GM18858 (cell line): ENCODE results near the gene GSK3A.

Experiments used
- ATAC-seq: cut with Tn5 transposase; IDR thresholded peaks from one replicate; pipeline ENCODE4 v1.9.1; 2021; ENCODE audit not compliant: unreplicated experiment

Gene GSK3A

GRCh38 chr19:42249769-42250168 is 7.4 kb upstream of the GSK3A start:
- no peak for ATAC-seq

- ATAC-seq: no peak
Measured at GRCh38 chr19:42249149-42249750, 6.8 kb upstream of the GSK3A start.

GRCh38 chr19:42248270-42249148 is 6.1 kb upstream of the GSK3A start:
- no peak for ATAC-seq

- ATAC-seq: no peak
Measured at GRCh38 chr19:42247640-42248199, 5.3 kb upstream of the GSK3A start.

- no peak for ATAC-seq
Measured at GRCh38 chr19:42246922-42247639, 4.7 kb upstream of the GSK3A start.

- no peak for ATAC-seq
Measured at GRCh38 chr19:42246143-42246921, 3.9 kb upstream of the GSK3A start.

- no peak for ATAC-seq
Measured at GRCh38 chr19:42245231-42245630, 2.8 kb upstream of the GSK3A start.

GRCh38 chr19:42244347-42245220 is 2.2 kb upstream of the GSK3A start:
- ATAC-seq: peak; percentile 29

- ATAC-seq: peak; percentile 2
Measured at GRCh38 chr19:42242069-42242511, 312 bp downstream of the GSK3A start.

GRCh38 chr19:42241279-42241678 is 1.1 kb downstream of the GSK3A start:
- no peak for ATAC-seq

GRCh38 chr19:42239544-42240220 is 2.7 kb downstream of the GSK3A start:
- ATAC-seq: no peak

- ATAC-seq: no peak
Measured at GRCh38 chr19:42235181-42235580, 7.2 kb downstream of the GSK3A start.

- ATAC-seq: no peak
Measured at GRCh38 chr19:42234364-42234763, 8.0 kb downstream of the GSK3A start.

- no peak for ATAC-seq
Measured at GRCh38 chr19:42233678-42234292, 8.6 kb downstream of the GSK3A start.

- no peak for ATAC-seq
Measured at GRCh38 chr19:42233106-42233505, 9.3 kb downstream of the GSK3A start.

GRCh38 chr19:42232435-42232834 is 10.0 kb downstream of the GSK3A start:
- ATAC-seq: no peak

- ATAC-seq: no peak
Measured at GRCh38 chr19:42230571-42230970, 11.8 kb downstream of the GSK3A start.

GRCh38 chr19:42229855-42230351 is 12.5 kb downstream of the GSK3A start:
- ATAC-seq: no peak
